NCI-H2196 (cell line): ENCODE measurements around the gene SLC49A3.
A peak's percentile ranks its signal among the peaks of the same experiment; 100 is the strongest.
"Not testable (repeated sequence)": the region's sequence is repeated elsewhere in the genome, so short reads cannot be mapped to it uniquely, and the experiment has no call there.

Experiments used
- DNase-seq: peaks from one replicate; lab custom pipeline; 2025; ENCODE audit not compliant: unreplicated experiment; lab: John Stamatoyannopoulos, UW

SLC49A3 gene

DNA sequence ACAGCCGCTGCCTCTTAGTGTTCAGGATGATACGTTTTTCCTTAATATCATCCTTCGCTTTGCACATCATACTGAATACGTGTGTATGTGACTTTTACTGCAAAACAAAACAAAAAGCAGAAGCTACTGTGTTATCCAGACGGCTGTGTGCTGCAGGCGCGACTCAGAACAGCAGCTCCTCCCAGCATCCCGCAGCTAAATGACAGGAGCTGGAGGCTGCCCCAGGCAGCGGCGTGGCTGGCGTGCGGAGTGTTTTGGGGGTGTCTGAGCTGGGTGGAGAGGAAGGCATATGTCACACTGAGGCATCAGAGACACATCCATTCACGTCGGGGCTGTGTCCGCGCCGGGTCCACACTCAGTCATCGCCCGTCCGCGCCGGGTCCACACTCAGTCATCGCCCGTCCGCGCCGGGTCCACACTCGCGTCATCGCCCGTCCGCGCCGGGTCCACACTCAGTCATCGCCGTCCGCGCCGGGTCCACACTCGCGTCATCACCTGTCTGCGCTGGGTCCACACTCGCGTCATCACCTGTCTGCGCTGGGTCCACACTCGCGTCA lies 33.3 kb upstream of the SLC49A3 start:
- DNase-seq: no peak

GRCh38 chr4:721261-722168 lies 32.6 kb upstream of the SLC49A3 start:
- no peak for DNase-seq

- no peak for DNase-seq
Measured at GRCh38 chr4:720111-720860, 31.3 kb upstream of the SLC49A3 start.

DNA sequence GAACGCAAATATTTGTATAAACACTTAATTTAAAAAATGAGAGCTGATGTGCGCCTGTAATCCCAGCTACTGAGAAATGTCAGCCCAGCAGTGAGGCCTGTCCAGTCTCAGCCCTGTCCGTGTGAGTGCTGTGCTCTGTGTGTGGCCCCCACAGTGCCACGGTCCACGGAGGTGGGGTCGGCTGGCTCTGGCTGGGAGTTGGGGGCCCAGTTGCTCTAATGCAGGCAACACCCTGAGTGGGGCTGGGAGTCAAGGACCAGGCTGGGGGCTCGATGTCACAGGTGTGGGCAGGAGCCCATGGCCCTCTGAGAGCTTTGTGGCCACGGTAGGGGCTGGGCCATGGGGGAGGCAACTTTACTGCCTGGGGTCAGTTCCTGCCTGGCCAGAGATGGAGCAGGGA lies 29.5 kb upstream of the SLC49A3 start:
- no peak for DNase-seq

GRCh38 chr4:717601-718320 lies 28.8 kb upstream of the SLC49A3 start:
- DNase-seq: no peak

DNA sequence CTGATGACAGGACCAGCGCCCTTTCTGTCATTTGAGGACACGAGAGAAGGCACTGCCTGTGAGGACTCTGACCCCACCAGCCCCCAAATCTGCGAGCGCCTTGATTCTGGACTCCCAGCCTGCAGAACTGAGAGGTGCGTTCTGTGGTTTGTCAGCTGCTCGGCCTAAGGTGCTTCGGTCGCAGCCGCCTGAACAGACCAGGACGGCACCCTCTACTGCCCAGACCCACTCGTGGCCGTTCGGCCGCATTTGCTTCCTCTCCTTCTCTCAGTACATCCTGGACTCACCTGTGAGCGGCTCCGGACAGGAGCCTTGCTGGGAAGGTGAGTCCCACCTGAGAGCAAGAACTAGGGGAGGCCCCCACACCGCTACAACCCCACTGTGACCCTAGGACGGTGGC lies 25.1 kb upstream of the SLC49A3 start:
- DNase-seq: no peak

DNA sequence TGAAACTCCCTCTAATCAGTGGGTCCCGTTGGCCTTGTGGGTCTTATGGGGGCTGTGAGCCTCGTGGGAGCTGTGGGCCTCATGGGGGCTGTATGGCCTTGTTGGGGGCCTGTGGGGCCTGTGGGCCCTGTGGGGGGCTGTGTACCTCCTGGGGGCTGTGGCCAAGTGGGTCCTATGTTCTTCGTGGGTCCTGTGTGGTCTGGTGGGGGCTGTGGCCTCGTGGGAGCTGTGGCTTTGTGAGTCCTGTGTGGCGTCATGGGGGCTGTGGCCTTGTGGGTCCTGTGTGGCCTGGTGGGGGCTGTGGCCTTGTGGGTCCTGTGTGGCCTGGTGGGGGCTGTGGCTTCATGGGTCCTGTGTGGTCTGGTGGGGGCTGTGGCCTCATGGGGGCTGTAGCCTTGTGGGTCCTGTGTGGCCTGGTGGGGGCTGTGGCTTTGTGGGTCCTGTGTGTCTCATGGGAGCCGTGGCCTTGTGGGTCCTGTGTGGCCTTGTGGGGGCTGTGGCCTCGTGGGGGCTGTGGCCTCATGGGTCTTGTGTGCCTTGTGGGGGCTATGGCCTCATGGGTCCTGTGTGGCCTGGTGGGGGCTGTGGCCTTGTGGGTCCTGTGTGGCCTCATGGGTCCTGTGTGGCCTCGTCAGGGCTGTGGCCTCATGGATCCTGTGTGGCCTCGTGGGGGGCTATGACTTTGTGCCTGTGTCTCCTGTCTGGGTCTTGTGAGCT lies 24.1 kb upstream of the SLC49A3 start:
- DNase-seq: no peak

- no peak for DNase-seq
Measured at GRCh38 chr4:712093-712492, 23.1 kb upstream of the SLC49A3 start.

GRCh38 chr4:710916-711315 lies 22.0 kb upstream of the SLC49A3 start:
- no peak for DNase-seq

DNA sequence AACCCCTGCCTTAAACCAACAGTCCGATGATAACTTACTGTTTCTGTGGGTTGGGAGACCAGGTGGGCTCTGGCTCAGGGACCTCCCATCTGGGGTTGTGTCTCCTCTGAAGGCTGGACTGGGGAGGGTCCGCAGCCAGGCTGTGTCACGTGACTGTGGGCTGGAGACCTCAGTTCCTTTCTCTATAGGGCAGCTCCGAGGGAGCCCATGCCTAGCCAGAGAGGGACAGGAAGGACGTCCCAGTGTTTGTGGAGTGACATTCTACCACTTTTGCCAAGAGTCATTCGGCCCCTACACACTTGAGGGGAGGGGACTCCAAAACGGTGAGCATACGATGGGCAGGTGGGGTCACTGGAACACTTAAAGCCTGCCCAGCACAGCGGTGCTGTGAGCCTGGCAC lies 21.2 kb upstream of the SLC49A3 start:
- no peak for DNase-seq

DNA sequence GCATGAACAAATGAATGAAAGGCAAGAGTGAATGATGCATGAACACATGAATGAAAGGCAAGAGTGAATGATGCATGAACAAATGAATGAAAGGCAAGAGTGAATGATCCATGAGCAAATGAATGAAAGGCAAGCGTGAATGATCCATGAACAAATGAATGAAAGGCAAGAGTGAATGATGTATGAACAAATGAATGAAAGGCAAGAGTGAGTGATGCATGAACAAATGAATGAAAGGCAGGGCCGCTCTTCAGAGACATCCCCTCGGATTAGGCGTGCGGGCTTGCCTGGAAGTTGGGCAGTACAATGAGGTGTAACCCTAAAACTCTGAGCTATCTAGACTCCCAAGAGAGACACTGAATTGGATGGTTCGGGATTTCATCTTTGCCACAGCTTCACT lies 20.4 kb upstream of the SLC49A3 start:
- DNase-seq: no peak

GRCh38 chr4:708631-708933 lies 19.6 kb upstream of the SLC49A3 start:
- DNase-seq: no peak

DNA sequence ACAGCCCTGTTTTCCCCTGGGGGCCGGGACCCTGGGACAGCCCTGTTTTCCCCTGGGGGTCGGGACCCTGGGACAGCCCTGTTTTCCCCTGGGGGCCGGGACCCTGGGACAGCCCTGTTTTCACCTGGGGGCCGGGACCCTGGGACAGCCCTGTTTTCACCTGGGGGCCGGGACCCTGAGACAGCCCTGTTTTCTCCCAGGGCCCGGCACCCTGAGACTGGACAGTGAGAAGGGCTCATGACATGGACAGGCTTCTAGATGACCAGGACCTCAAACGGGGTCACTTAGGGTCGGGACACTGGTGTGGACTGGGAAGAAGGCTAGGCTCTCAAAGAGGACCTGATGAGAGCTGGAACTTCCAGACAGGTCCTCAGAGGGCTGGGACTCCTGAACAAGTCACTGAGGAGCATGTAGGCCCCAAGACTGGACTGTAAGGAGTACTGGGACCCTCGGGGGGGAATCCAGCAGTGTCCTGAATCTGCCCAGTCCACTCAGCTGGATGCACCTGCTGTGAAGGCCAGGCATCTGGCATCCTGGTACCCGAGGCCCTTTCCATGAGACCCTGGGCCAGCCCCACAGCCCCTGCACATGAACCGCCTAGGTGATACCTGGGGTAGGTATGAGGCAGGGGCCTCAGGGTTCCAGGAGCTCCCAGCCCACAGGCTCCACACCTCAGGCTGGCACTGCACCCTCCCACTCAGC lies 19.1 kb upstream of the SLC49A3 start:
- no peak for DNase-seq

DNA sequence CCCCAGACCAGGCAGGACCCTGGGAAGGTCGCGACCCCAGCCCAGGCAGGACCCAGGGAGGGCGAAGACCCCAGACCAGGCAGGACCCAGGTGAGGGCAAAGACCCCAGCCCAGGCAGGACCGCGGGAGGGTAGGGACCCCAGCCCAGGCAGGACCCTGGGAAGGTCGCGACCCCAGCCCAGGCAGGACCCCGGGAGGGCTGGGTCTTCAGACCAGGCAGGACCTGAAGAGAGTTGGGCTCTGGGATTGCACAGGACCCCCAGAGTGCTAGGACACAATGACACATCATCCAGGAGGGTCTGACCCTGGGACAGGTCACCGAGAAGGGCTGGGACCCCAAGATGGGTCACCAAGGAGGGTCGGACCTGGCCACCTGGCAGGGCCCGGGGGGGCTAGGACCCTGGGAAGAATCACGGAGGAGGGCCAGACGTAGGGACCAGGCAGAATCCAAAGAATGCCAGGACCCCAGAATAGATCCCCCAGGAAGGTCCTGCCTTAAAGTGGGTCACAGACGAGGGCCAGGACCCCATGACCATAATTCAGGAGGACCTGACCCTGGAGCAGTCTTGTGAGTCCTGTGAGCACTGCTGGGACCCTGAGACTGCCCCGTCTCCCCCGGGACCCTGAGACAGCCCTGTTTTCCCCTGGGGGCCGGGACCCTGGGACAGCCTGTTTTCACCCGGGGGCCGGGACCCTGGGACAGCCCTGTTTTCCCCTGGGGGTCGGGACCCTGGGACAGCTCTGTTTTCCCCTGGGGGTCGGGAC lies 18.1 kb upstream of the SLC49A3 start:
- no peak for DNase-seq

DNA sequence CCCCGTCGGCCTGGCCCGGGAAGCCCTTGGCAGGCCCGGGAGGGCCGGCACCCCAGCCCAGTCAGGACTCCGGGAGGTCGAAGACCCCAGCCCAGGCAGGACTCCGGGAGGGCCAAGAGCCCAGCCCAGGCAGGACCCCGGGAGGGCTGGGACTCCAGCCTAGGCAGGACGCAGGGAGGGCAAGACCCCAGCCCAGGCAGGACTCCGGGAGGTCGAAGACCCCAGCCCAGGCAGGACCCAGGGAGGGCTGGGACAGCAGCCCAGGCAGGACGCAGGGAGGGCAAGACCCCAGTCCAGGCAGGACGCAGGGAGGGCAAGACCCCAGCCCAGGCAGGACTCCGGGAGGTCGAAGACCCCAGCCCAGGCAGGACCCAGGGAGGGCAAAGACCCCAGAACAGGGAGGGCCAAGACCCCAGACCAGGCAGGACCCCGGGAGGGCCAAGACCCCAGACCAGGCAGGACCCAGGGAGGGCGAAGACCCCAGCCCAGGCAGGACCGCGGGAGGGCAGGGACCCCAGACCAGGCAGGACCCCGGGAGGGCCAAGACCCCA lies 17.2 kb upstream of the SLC49A3 start:
- not testable (repeated sequence) for DNase-seq

DNA sequence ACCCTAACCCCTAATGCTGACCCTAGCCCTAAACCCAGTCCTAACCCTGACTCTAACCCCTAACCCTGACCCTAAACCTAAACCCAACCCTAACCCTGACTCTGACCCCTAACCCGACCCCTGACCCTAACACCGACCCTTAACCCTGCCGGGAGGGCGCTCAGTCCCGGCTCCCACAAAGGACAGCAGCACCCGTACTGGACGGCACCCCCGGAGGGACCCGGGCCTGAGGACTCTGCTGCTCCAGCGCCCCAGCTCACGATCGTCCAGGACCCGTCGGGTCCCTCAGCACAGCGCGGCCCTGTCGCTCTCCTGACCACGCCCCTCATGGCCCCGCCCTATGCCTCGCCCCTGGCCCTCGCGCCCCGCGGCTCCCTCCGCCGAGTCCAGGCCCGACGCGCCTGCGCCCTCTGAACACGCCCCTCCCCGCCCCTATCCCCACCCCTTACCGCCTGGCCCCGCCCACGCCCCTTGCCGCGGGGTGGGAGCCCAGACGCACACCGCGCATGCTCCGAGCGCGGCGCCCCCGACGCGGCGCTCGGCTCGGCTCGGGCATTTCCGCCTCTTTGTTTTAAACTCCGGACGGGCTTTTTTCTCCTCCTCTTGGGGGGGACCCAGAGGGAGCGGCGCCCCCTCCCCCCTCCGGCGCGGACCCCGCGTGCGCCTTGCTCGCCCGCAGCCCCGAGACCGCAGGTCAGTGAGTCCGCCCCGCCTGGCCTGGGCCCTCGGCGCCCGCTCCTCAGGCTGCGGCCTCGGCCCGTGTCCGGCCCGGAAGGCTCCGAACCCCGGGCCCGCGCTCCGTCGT lies 16.5 kb upstream of the SLC49A3 start, which contains the start of gene PCGF3:
PCGF3 (plus strand) TSS at position 555 of the 805 bp plus-strand sequence. CDS start 27,849 bp downstream, outside the sequence.
- peak; percentile 96 for DNase-seq

DNA sequence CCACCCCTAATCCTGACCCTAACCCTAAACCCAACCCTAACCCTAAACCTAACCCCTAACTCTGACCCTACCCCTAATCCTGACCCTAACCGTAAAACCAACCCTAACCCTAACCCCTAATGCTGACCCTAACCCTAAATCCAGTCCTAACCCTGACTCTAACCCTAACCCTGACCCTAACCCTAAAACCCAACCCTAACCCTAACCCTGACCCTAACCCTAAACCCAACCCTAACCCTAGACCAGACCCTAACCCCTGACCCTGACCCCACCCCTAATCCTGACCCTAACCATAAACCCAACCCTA lies 16.0 kb upstream of the SLC49A3 start:
- no peak for DNase-seq

DNA sequence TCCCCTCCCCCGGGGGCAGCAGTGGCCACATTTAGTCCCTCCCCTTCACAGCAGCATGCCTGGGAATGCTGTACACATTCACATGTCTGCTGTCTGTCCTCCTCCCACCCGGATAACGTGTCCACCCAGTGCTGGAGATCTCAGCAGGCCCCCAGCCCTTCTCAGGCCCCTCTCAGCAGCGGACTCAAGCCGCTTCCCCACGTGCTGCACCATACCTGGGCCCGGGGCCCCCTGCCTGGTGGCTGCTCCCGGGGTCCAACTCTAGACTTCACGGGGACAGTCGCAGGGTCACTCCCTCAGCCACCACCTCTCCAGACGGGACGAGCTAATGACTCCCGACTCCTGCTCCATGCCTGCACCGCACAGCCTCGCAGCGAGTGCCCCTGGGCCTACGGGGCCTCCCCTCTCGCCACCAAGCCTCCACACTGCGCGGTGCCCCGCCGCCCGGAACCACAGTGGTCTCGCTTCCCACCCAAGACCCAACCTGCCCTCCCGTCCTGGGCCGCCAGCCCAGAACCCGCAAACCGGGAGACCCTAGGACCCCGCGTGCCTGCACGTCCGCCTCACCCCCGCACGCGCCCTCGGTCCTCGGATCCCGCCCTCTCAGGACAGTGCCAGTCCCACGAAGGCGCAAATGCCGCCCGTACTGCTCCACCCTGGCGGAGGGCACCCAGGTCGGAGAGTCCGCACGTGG lies 15.4 kb upstream of the SLC49A3 start:
- DNase-seq: no peak
